Body of pancreas (tissue), 4 donors: ENCODE data around the gene SLC38A10. TPM values are rescaled to one million over a fixed set of nuclear protein-coding genes. Genes with fewer than 3 reads are reported as not detected.
A peak's percentile ranks its signal among the peaks of the same experiment; 100 is the strongest.

Experiments used
- ATAC-seq: fragments of 150-250 bp; one replicate; pipeline ENCODE4 v1.9.1; 2016
- DNase-seq, 4 donors: peaks; one replicate each; pipeline ENCODE4 v3.0.0-alpha.2; 2019
- H3K27ac ChIP-seq, 4 donors: fragments of 200-600 bp; sonication (generic); 1 replicate in 3 of 4; 2 replicates in 1 of 4; pipeline versions ENCODE4 v1.5.1 to v1.6.1; 2016 to 2019; ENCODE audit warnings: mild to moderate bottlenecking in 1 of 4, mixed read lengths in 1 of 4, moderate library complexity in 1 of 4
- H3K27me3 ChIP-seq, 2 donors: fragments of 200-600 bp; sonication (generic); one replicate each; pipeline ENCODE4 v1.6.0; 2016; ENCODE audit warnings: mild to moderate bottlenecking in 1 of 2
- H3K36me3 ChIP-seq, 2 donors: fragments of 200-600 bp; sonication (generic); replicated peaks in 1 of 2; 2 replicates each; pipeline ENCODE4 v1.5.1; 2016; ENCODE audit warnings: low read depth in 2 of 2; ENCODE audit not compliant: insufficient read depth in 1 of 2
- H3K4me1 ChIP-seq: fragments of 200-600 bp; sonication (generic); one replicate; pipeline ENCODE4 v1.6.0; 2016
- H3K4me3 ChIP-seq, 2 donors: fragments of 200-600 bp; sonication (generic); 1 replicate in 1 of 2; 2 replicates in 1 of 2; pipeline ENCODE4 v1.5.1; 2016 to 2019
- H3K9me3 ChIP-seq, 3 donors: fragments of 200-600 bp; sonication (generic); 1 replicate in 2 of 3; 2 replicates in 1 of 3; pipeline ENCODE4 v1.5.1; 2016
- POLR2A ChIP-seq, 3 donors: fragments of 450-650 bp; IDR thresholded peaks; one replicate each; pipeline ENCODE4 v1.6.1; 2016; ENCODE audit warnings: antibody characterized with exemption in 3 of 3, mild to moderate bottlenecking in 2 of 3
- WGBS, 2 donors: methylation state at CpG; one replicate each; pipeline ENCODE4 v1.1.5; 2017; 5-methylcytosine and 5-hydroxymethylcytosine counted together
- intact Hi-C: fragments of 100-400 bp; cut with DNase I; formaldehyde crosslinking; loops from one replicate; pipeline ENCODE4 v1.15.1; 2023
- total RNA-seq, 2 donors: library from RNA; depleted of rRNA; stranded (reverse); fragments of >200 nt; gene quantifications; one replicate each; pipeline ENCODE4 v1.1.0, GENCODE V29; 2016
- TF ChIP-seq, protein P1 (sequence below), 7 experiments: fragments of 450-650 bp in 4 of 7; fragments of 200-600 bp in 3 of 7; sonication (generic) in 3 of 7; IDR thresholded peaks; one replicate each; pipeline ENCODE4 v1.5.1; 2016 to 2019; ENCODE audit warnings: antibody characterized with exemption in 7 of 7

The SLC38A10 gene
- total RNA-seq, 2 donors from 2014 or later = 102 to 203 TPM

DNA sequence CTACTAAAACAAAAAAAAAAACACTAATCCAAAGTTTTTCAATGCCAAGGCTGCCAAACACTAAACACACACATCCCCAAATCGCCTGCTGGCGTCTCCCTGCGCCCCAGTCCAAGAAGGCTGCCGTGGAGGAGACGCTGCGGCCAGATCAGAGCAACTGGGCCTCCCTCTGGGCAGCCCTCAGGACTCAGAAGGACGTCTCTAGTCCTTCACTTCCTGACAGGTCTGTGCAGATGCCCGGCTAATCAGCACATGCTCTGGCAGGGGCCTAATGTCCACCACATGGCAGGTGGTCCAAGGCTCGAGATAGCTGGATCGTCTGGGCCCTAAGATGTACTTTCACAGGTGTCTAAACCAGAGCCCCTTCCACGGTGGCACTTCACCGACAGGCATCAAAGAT is 2.7 kb downstream of the SLC38A10 start:
- no peak for ATAC-seq
- intact Hi-C loops = no loop called here

DNA sequence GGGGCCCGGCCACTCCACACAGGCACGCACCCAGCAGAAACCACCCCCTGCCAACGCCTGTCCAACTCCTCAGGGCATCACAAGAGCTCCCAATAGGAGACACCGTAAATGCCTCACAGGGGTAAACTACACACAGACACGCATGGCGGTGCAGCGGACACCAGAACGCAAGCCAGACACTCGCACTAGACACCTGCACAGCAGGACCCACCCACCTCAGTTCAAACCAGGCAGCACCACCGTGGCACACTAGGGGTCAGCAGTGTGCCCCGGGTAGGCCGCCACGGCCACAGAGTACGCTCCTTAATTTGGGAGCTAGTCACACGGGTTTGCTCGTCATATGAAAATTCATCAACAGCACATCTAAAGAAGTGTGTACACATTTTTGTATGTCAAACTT is 3.4 kb downstream of the SLC38A10 start:
- H3K36me3 ChIP-seq = peaks cover 2 to 8% of the 10 kb centered on the region in 2 donors
- TF ChIP-seq, protein P1, sequence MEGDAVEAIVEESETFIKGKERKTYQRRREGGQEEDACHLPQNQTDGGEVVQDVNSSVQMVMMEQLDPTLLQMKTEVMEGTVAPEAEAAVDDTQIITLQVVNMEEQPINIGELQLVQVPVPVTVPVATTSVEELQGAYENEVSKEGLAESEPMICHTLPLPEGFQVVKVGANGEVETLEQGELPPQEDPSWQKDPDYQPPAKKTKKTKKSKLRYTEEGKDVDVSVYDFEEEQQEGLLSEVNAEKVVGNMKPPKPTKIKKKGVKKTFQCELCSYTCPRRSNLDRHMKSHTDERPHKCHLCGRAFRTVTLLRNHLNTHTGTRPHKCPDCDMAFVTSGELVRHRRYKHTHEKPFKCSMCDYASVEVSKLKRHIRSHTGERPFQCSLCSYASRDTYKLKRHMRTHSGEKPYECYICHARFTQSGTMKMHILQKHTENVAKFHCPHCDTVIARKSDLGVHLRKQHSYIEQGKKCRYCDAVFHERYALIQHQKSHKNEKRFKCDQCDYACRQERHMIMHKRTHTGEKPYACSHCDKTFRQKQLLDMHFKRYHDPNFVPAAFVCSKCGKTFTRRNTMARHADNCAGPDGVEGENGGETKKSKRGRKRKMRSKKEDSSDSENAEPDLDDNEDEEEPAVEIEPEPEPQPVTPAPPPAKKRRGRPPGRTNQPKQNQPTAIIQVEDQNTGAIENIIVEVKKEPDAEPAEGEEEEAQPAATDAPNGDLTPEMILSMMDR (IDR thresholded peaks at IDR 0.05) = peak; percentile 68 to 92 (median 85)
- TF ChIP-seq POLR2A (IDR thresholded peaks at IDR 0.05) = no peak
- H3K4me1 ChIP-seq = peaks cover 45% of the 10 kb centered on the region
- no peaks in the 10 kb centered on the region for H3K9me3 ChIP-seq
- DNase-seq = peak; percentile 80 to 87 (median 82)
- no peaks in the 10 kb centered on the region for H3K27me3 ChIP-seq
- peak overlapping the region in 1 of 4 donors; percentile 97 for H3K27ac ChIP-seq
- ATAC-seq = peak; percentile 50
- WGBS, 2 donors = 8 to 20% methylated on average over 8 to 16 of the region's 16 CpGs
- no peak overlapping the region for H3K4me3 ChIP-seq
- intact Hi-C loops = no loop called here

More for the DNA sequence above, 2.7 kb downstream of the SLC38A10 start:
- WGBS, 2 donors = 36 to 44% methylated on average over 10 to 12 of the region's 12 CpGs
- Histone ChIP-seq H3K4me3 (no peak overlapping the region), H3K27me3 (no peaks in the 10 kb centered on the region), H3K36me3 (peaks cover 2 to 8% of the 10 kb centered on the region in 2 donors), H3K4me1 (peaks cover 44% of the 10 kb centered on the region), H3K27ac (peak overlapping the region; percentile 21 to 98 (median 70)), H3K9me3 (no peaks in the 10 kb centered on the region)
- TF ChIP-seq, protein P1 (IDR thresholded peaks at IDR 0.05) = no peak
- no peak for TF ChIP-seq POLR2A (IDR thresholded peaks at IDR 0.05)
- DNase-seq = peak in 1 of 4 donors; percentile 31

DNA sequence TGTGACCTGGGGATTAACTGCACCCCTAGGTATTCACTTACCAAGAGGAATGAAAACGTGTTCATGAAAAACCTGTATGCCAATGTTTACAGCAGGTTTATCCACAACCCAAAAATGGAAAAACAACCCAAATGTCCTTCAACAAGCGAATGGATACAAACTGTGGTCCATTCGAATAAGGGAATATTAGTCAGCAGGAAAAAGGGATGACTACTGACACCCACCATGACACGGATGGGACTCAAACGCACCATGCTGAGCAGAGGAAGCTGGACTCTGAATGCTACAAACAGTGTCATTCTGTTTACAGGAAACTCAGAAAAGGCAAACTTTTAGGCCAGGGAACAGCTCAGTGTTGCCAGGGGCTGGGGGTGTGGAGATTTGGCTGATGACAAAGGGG is 4.9 kb downstream of the SLC38A10 start:
- intact Hi-C loops = no loop called here
- Histone ChIP-seq H3K36me3 (peaks cover 2 to 8% of the 10 kb centered on the region in 2 donors), H3K4me3 (no peak overlapping the region), H3K4me1 (peaks cover 44% of the 10 kb centered on the region), H3K9me3 (no peaks in the 10 kb centered on the region), H3K27me3 (no peaks in the 10 kb centered on the region), H3K27ac (no peak overlapping the region)
- TF ChIP-seq, protein P1 (IDR thresholded peaks at IDR 0.05) = no peak
- no peak for TF ChIP-seq POLR2A (IDR thresholded peaks at IDR 0.05)
- DNase-seq = no peak
- 85 to 95% methylated on average over 5 of the region's 5 CpGs for WGBS, 2 donors
- no peak for ATAC-seq

DNA sequence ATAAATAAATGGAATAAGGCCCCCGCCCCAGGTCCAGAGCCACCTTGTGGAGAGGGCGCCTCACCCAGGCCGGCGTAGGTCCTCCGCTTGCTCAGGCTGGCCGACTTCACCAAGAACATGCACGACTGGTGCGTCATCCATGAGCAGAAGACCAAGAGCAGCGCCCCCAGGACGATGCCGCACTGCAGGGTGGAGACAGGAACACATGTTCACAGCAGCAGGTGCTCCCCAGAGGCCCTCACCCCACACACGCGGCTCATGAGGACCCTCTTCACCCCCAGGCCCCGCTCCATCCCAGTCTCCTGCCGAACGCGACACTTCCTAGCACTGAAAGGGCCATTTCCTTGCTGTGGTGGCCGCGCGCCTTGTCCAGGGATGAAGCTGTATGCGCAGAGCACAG is 5.5 kb downstream of the SLC38A10 start:
- no peaks in the 10 kb centered on the region for H3K27me3 ChIP-seq
- peaks cover 2 to 8% of the 10 kb centered on the region in 2 donors for H3K36me3 ChIP-seq
- H3K27ac ChIP-seq = no peak overlapping the region
- intact Hi-C loops = loop anchor here (10.0 kb wide), 1 partner anchor 195 kb away; no protein-coding TSS in a partner anchor
- DNase-seq = no peak
- no peaks in the 10 kb centered on the region for H3K9me3 ChIP-seq
- peaks cover 44% of the 10 kb centered on the region for H3K4me1 ChIP-seq
- no peak for TF ChIP-seq POLR2A (IDR thresholded peaks at IDR 0.05)
- TF ChIP-seq, protein P1 (IDR thresholded peaks at IDR 0.05) = no peak
- no peak overlapping the region for H3K4me3 ChIP-seq
- ATAC-seq = no peak
- 90 to 94% methylated on average over 6 to 21 of the region's 21 CpGs for WGBS, 2 donors

DNA sequence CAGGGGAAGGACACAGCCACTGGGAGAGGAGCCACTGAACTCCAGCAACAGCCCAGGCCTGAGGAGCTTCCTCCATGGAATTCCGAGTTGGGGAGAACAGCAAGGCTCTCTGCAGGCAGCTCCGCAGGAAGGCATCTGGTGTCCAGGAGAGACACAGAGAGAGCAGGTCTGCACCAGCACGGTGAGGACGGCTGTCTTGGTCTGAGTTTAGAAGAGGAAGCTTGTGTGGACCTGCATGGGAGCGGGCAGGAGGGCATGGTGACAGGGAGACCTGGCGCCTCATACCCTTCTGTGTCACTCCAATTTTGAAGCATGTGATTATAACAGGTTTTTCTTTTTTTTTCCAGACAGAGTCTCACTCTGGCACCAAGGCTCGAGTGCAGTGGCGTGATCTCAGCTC is 6.4 kb downstream of the SLC38A10 start:
- DNase-seq = no peak
- peaks cover 39% of the 10 kb centered on the region for H3K4me1 ChIP-seq
- H3K27ac ChIP-seq = no peak overlapping the region
- no peaks in the 10 kb centered on the region for H3K27me3 ChIP-seq
- intact Hi-C loops = loop anchor here (10.0 kb wide), 1 partner anchor 196 kb away; no protein-coding TSS in a partner anchor
- H3K36me3 ChIP-seq = peaks cover 2 to 8% of the 10 kb centered on the region in 2 donors
- H3K9me3 ChIP-seq = no peaks in the 10 kb centered on the region
- TF ChIP-seq, protein P1 (IDR thresholded peaks at IDR 0.05) = no peak
- no peak for ATAC-seq
- no peak overlapping the region for H3K4me3 ChIP-seq
- WGBS, 2 donors = 81 to 86% methylated on average over 8 of the region's 8 CpGs
